ENCODE measurements around the gene MPP4. TPM values are rescaled to one million over a fixed set of nuclear protein-coding genes. Genes with fewer than 3 reads are reported as not detected.
A peak's percentile ranks its signal among the peaks of the same experiment; 100 is the strongest.

MPP4 gene
- total and polyA plus RNA-seq, 2 of the 13 experiments (the other 11 are each of a cell fraction or from before 2014, with no cell fraction given): not detected

GRCh38 chr2:201735486-201735885 lies 37.0 kb upstream of the MPP4 start (continued):
- TF ChIP-seq ZNF691 (CRISPR knock-in tag; IDR thresholded peaks at IDR 0.05; ENCODE audit: borderline replicate concordance, low read depth) (no peak), MTA3 (CRISPR knock-in tag; IDR thresholded peaks at IDR 0.05) (no peak), JDP2 (CRISPR knock-in tag; IDR thresholded peaks at IDR 0.05; ENCODE audit: borderline replicate concordance) (no peak), E2F1 (CRISPR knock-in tag; IDR thresholded peaks at IDR 0.05) (peak; percentile 50; the same call in 1 of the 2 replicates), MED1 (CRISPR knock-in tag; IDR thresholded peaks at IDR 0.05) (peak; percentile 64), ZSCAN31 (CRISPR knock-in tag; IDR thresholded peaks at IDR 0.05; ENCODE audit: low read depth) (no peak), HMGXB4 (CRISPR knock-in tag; IDR thresholded peaks at IDR 0.05; ENCODE audit: borderline replicate concordance in 1 of 2, low read depth in 1 of 2) (no peak), USF2 (IDR thresholded peaks at IDR 0.05; ENCODE audit: low read depth, low read length) (no peak), USF2 (CRISPR knock-in tag; IDR thresholded peaks at IDR 0.05; ENCODE audit: borderline replicate concordance) (no peak), TOE1 (CRISPR knock-in tag; IDR thresholded peaks at IDR 0.05) (no peak), PRPF4 (IDR thresholded peaks at IDR 0.05; ENCODE audit: low read depth, low read length, poor library complexity, severe bottlenecking) (no peak), NAIF1 (CRISPR knock-in tag; IDR thresholded peaks at IDR 0.05; ENCODE audit: borderline replicate concordance) (no peak), HDAC1 (CRISPR knock-in tag; IDR thresholded peaks at IDR 0.05) (no peak), ZNF841 (CRISPR knock-in tag; IDR thresholded peaks at IDR 0.05; ENCODE audit: borderline replicate concordance) (no peak), IRX3 (CRISPR knock-in tag; IDR thresholded peaks at IDR 0.05; ENCODE audit: borderline replicate concordance, low read depth) (no peak), FLYWCH1 (CRISPR knock-in tag; IDR thresholded peaks at IDR 0.05) (no peak), NFE2 (CRISPR knock-in tag; IDR thresholded peaks at IDR 0.05) (no peak), CCAR2 (optimal IDR thresholded peaks at IDR 0.05; ENCODE audit: low read depth, low read length) (no peak), ATF4 (CRISPR knock-in tag; IDR thresholded peaks at IDR 0.05) (no peak), ZNF615 (CRISPR knock-in tag; IDR thresholded peaks at IDR 0.05; ENCODE audit: borderline replicate concordance) (no peak)
